ENCODE results near the gene EIF3A. TPM values are rescaled to one million over a fixed set of nuclear protein-coding genes. Genes with fewer than 3 reads are reported as not detected.
A peak's percentile ranks its signal among the peaks of the same experiment; 100 is the strongest.

Gene EIF3A
- total RNA-seq, 1 donor from 2014 or later, result 146 TPM

GRCh38 chr10:119006451-119007210 lies 74.0 kb downstream of the EIF3A start:
- TF ChIP-seq CTCF (IDR thresholded peaks at IDR 0.05), result no peak
- Mint-ChIP-seq H3K4me1 (ENCODE audit: unreplicated experiment) (peaks cover 24% of the 10 kb centered on the region), H3K36me3 (ENCODE audit: unreplicated experiment) (no peaks in the 10 kb centered on the region), H3K4me3 (ENCODE audit: unreplicated experiment) (no peak overlapping the region), H3K27ac (ENCODE audit: unreplicated experiment) (peak overlapping the region; percentile 61), H3K27me3 (ENCODE audit: unreplicated experiment) (peaks cover 4% of the 10 kb centered on the region), H3K9me3 (ENCODE audit: unreplicated experiment) (no peaks in the 10 kb centered on the region)
- DNase-seq (ENCODE audit: extremely low spot score, unreplicated experiment), result peak; percentile 54

- Mint-ChIP-seq H3K27ac (ENCODE audit: unreplicated experiment) (no peak overlapping the region), H3K4me3 (ENCODE audit: unreplicated experiment) (no peak overlapping the region), H3K4me1 (ENCODE audit: unreplicated experiment) (peaks cover 24% of the 10 kb centered on the region), H3K27me3 (ENCODE audit: unreplicated experiment) (peaks cover 6% of the 10 kb centered on the region), H3K9me3 (ENCODE audit: unreplicated experiment) (no peaks in the 10 kb centered on the region), H3K36me3 (ENCODE audit: unreplicated experiment) (no peaks in the 10 kb centered on the region)
- TF ChIP-seq CTCF (IDR thresholded peaks at IDR 0.05), result no peak
- DNase-seq (ENCODE audit: extremely low spot score, unreplicated experiment), result no peak
Observed at GRCh38 chr10:119005362-119006043, 75.1 kb downstream of the EIF3A start.

- Mint-ChIP-seq H3K27me3 (ENCODE audit: unreplicated experiment) (peaks cover 16% of the 10 kb centered on the region), H3K9me3 (ENCODE audit: unreplicated experiment) (no peaks in the 10 kb centered on the region), H3K36me3 (ENCODE audit: unreplicated experiment) (no peaks in the 10 kb centered on the region), H3K27ac (ENCODE audit: unreplicated experiment) (no peak overlapping the region), H3K4me3 (ENCODE audit: unreplicated experiment) (no peak overlapping the region), H3K4me1 (ENCODE audit: unreplicated experiment) (peaks cover 24% of the 10 kb centered on the region)
- no peak for TF ChIP-seq CTCF (IDR thresholded peaks at IDR 0.05)
- DNase-seq (ENCODE audit: extremely low spot score, unreplicated experiment), result peak; percentile 76
Observed at GRCh38 chr10:119003572-119004289, 76.9 kb downstream of the EIF3A start.

GRCh38 chr10:119001717-119002500 lies 78.7 kb downstream of the EIF3A start:
- Mint-ChIP-seq H3K36me3 (ENCODE audit: unreplicated experiment) (no peaks in the 10 kb centered on the region), H3K27me3 (ENCODE audit: unreplicated experiment) (peaks cover 29% of the 10 kb centered on the region), H3K9me3 (ENCODE audit: unreplicated experiment) (no peaks in the 10 kb centered on the region), H3K27ac (ENCODE audit: unreplicated experiment) (no peak overlapping the region), H3K4me1 (ENCODE audit: unreplicated experiment) (peaks cover 17% of the 10 kb centered on the region), H3K4me3 (ENCODE audit: unreplicated experiment) (no peak overlapping the region)
- peak; percentile 80 for DNase-seq (ENCODE audit: extremely low spot score, unreplicated experiment)
- no peak for TF ChIP-seq CTCF (IDR thresholded peaks at IDR 0.05)

Data from osteocyte (in vitro differentiated cells).